Peyer's patch (tissue), 4 donors: Measurements from ENCODE around the gene ECHS1.

Source experiments
- POLR2A ChIP-seq, 2 donors: fragments of 450-650 bp; IDR thresholded peaks; one replicate each; pipeline ENCODE4 v1.5.1; 2017; ENCODE audit warnings: antibody characterized with exemption in 2 of 2, mild to moderate bottlenecking in 2 of 2, moderate library complexity in 2 of 2
- TF ChIP-seq, protein P1 (sequence below), 6 experiments: fragments of 450-650 bp in 4 of 6; fragments of 200-600 bp in 2 of 6; sonication (generic) in 1 of 6; IDR thresholded peaks; one replicate each; pipeline ENCODE4 v1.5.1; 2017 to 2019; ENCODE audit warnings: antibody characterized with exemption in 6 of 6, mild to moderate bottlenecking in 3 of 6, moderate library complexity in 1 of 6

- TF ChIP-seq, protein P1, sequence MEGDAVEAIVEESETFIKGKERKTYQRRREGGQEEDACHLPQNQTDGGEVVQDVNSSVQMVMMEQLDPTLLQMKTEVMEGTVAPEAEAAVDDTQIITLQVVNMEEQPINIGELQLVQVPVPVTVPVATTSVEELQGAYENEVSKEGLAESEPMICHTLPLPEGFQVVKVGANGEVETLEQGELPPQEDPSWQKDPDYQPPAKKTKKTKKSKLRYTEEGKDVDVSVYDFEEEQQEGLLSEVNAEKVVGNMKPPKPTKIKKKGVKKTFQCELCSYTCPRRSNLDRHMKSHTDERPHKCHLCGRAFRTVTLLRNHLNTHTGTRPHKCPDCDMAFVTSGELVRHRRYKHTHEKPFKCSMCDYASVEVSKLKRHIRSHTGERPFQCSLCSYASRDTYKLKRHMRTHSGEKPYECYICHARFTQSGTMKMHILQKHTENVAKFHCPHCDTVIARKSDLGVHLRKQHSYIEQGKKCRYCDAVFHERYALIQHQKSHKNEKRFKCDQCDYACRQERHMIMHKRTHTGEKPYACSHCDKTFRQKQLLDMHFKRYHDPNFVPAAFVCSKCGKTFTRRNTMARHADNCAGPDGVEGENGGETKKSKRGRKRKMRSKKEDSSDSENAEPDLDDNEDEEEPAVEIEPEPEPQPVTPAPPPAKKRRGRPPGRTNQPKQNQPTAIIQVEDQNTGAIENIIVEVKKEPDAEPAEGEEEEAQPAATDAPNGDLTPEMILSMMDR (IDR thresholded peaks at IDR 0.05): no peak
- no peak for TF ChIP-seq POLR2A (IDR thresholded peaks at IDR 0.05)
Measured at GRCh38 chr10:133372507-133372906, 647 bp downstream of the ECHS1 start.
